Hematopoietic multipotent progenitor cell (in vitro differentiated cells): ENCODE results near the gene CDH20. TPM values are rescaled to one million over a fixed set of nuclear protein-coding genes. Genes with fewer than 3 reads are reported as not detected.

Experiments
- small RNA-seq: library from RNA; depleted of rRNA; stranded (forward); fragments of <200 nt; gene quantifications from one replicate; pipeline ENCODE3, GENCODE V24; 2012
- total RNA-seq: library from RNA; depleted of rRNA; stranded (reverse); fragments of >200 nt; gene quantifications from one replicate; pipeline ENCODE4 v1.2.3, GENCODE V29; 2012

Gene CDH20
- total RNA-seq, 1 donor, result 0.27 TPM

Small RNA genes within 50 kb of the gene (small RNA-seq; reads per million reads assigned to genes)
- 0.20 reads per million for gene RNU6-116P
